ENCODE measurements around the gene CLEC4G.

CLEC4G gene

GRCh38 chr19:7757358-7757757 is 25.4 kb upstream of the CLEC4G start:
- ATAC-seq, result no peak
- TF ChIP-seq TCF4 (CRISPR knock-in tag; IDR thresholded peaks at IDR 0.05; ENCODE audit: borderline replicate concordance) (no peak), ISL1 (CRISPR knock-in tag; IDR thresholded peaks at IDR 0.05) (no peak), GLIS3 (CRISPR knock-in tag; IDR thresholded peaks at IDR 0.05) (no peak), CSRNP3 (CRISPR knock-in tag; IDR thresholded peaks at IDR 0.05) (no peak), OSR1 (CRISPR knock-in tag; IDR thresholded peaks at IDR 0.05) (no peak), PPARA (CRISPR knock-in tag; IDR thresholded peaks at IDR 0.05; ENCODE audit: borderline replicate concordance) (no peak), CSDC2 (CRISPR knock-in tag; IDR thresholded peaks at IDR 0.05) (no peak), ZNF8 (CRISPR knock-in tag; IDR thresholded peaks at IDR 0.05) (no peak), RARB (CRISPR knock-in tag; IDR thresholded peaks at IDR 0.05) (no peak), CREB5 (CRISPR knock-in tag; IDR thresholded peaks at IDR 0.05; ENCODE audit: low read depth) (no peak), ZNF70 (CRISPR knock-in tag; IDR thresholded peaks at IDR 0.05) (no peak), ARNTL (CRISPR knock-in tag; IDR thresholded peaks at IDR 0.05; ENCODE audit: borderline replicate concordance, low read depth) (no peak), ESRRG (CRISPR knock-in tag; IDR thresholded peaks at IDR 0.05) (no peak), SNAI2 (CRISPR knock-in tag; IDR thresholded peaks at IDR 0.05) (no peak), TOX (CRISPR knock-in tag; IDR thresholded peaks at IDR 0.05; ENCODE audit: borderline replicate concordance) (no peak), ZFP3 (CRISPR knock-in tag; IDR thresholded peaks at IDR 0.05) (no peak), ZNF565 (CRISPR knock-in tag; conservative IDR thresholded peaks at IDR 0.05; ENCODE audit: low read depth) (no peak), BACH2 (CRISPR knock-in tag; IDR thresholded peaks at IDR 0.05; ENCODE audit: borderline replicate concordance) (no peak), PATZ1 (CRISPR knock-in tag; IDR thresholded peaks at IDR 0.05; ENCODE audit: borderline replicate concordance) (no peak)

- ATAC-seq, result no peak
- TF ChIP-seq TCF4 (CRISPR knock-in tag; IDR thresholded peaks at IDR 0.05; ENCODE audit: borderline replicate concordance) (no peak), CSRNP3 (CRISPR knock-in tag; IDR thresholded peaks at IDR 0.05) (no peak), ZFP30 (CRISPR knock-in tag; IDR thresholded peaks at IDR 0.05) (no peak), RARB (CRISPR knock-in tag; IDR thresholded peaks at IDR 0.05) (no peak), ESRRG (CRISPR knock-in tag; IDR thresholded peaks at IDR 0.05) (no peak), PATZ1 (CRISPR knock-in tag; IDR thresholded peaks at IDR 0.05; ENCODE audit: borderline replicate concordance) (no peak), PPARA (CRISPR knock-in tag; IDR thresholded peaks at IDR 0.05; ENCODE audit: borderline replicate concordance) (no peak), BACH2 (CRISPR knock-in tag; IDR thresholded peaks at IDR 0.05; ENCODE audit: borderline replicate concordance) (no peak), ZNF8 (CRISPR knock-in tag; IDR thresholded peaks at IDR 0.05) (no peak), CREB5 (CRISPR knock-in tag; IDR thresholded peaks at IDR 0.05; ENCODE audit: low read depth) (no peak), OSR1 (CRISPR knock-in tag; IDR thresholded peaks at IDR 0.05) (no peak), POU6F1 (CRISPR knock-in tag; IDR thresholded peaks at IDR 0.05; ENCODE audit: borderline replicate concordance, low read depth) (no peak), ZC3H10 (CRISPR knock-in tag; IDR thresholded peaks at IDR 0.05) (no peak), ARNTL (CRISPR knock-in tag; IDR thresholded peaks at IDR 0.05; ENCODE audit: borderline replicate concordance, low read depth) (no peak), ISL1 (CRISPR knock-in tag; IDR thresholded peaks at IDR 0.05) (no peak), SNAI2 (CRISPR knock-in tag; IDR thresholded peaks at IDR 0.05) (no peak), CSDC2 (CRISPR knock-in tag; IDR thresholded peaks at IDR 0.05) (no peak), ZNF565 (CRISPR knock-in tag; conservative IDR thresholded peaks at IDR 0.05; ENCODE audit: low read depth) (no peak), TSHZ2 (CRISPR knock-in tag; IDR thresholded peaks at IDR 0.05) (no peak), TOX (CRISPR knock-in tag; IDR thresholded peaks at IDR 0.05; ENCODE audit: borderline replicate concordance) (no peak)
These were observed 24.3 kb upstream of the CLEC4G start for GRCh38 chr19:7756258-7756657.
